ENCODE data around the gene ANKRD44. TPM values are rescaled to one million over a fixed set of nuclear protein-coding genes. Genes with fewer than 3 reads are reported as not detected.

The ANKRD44 gene
- total RNA-seq, 1 donor from 2014 or later = 12.0 TPM

DNA sequence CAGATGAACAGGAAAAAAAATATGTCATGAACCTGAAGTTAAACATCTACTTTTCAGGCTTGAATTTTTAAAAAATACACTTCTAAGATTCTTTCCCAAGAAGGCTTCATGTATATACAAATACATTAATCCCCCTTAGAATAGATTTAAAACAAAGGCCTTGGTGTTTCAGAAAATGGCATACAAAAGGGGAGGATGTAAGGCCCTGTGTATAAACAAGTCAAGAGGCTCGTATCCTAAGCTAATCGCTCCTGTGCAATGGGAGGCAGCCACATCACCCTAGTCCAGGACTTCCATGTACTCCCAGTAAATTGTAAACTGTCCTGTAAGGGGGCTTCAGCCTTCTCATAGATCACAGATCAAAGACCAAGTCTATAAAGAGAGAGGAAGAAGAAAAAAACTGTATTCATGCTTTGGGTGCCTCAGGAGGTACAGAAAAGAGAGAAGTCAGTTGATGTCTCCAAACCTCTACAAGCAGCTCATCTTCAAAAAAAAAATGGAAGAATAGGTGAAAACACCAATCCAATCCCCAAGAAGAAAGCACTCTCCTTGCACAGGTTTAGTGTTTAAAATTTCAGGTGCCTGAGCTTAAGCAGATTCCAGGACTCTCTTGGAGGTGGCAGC, 53.9 kb downstream of the ANKRD44 start:
- DNase-seq = no peak
- Mint-ChIP-seq H3K27me3 (ENCODE audit: unreplicated experiment) (no peaks in the 10 kb centered on the region), H3K4me1 (ENCODE audit: low read depth, unreplicated experiment) (peaks cover 4% of the 10 kb centered on the region), H3K4me3 (ENCODE audit: unreplicated experiment) (no peak overlapping the region), H3K9me3 (ENCODE audit: unreplicated experiment) (no peaks in the 10 kb centered on the region), H3K36me3 (ENCODE audit: unreplicated experiment) (no peaks in the 10 kb centered on the region), H3K27ac (ENCODE audit: unreplicated experiment) (no peak overlapping the region)
- TF ChIP-seq, protein P1, sequence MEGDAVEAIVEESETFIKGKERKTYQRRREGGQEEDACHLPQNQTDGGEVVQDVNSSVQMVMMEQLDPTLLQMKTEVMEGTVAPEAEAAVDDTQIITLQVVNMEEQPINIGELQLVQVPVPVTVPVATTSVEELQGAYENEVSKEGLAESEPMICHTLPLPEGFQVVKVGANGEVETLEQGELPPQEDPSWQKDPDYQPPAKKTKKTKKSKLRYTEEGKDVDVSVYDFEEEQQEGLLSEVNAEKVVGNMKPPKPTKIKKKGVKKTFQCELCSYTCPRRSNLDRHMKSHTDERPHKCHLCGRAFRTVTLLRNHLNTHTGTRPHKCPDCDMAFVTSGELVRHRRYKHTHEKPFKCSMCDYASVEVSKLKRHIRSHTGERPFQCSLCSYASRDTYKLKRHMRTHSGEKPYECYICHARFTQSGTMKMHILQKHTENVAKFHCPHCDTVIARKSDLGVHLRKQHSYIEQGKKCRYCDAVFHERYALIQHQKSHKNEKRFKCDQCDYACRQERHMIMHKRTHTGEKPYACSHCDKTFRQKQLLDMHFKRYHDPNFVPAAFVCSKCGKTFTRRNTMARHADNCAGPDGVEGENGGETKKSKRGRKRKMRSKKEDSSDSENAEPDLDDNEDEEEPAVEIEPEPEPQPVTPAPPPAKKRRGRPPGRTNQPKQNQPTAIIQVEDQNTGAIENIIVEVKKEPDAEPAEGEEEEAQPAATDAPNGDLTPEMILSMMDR (IDR thresholded peaks at IDR 0.05; ENCODE audit: partially characterized antibody, unreplicated experiment) = no peak

GRCh38 chr2:197256021-197256420, 54.6 kb downstream of the ANKRD44 start:
- H3K4me1 Mint-ChIP-seq (ENCODE audit: low read depth, unreplicated experiment) = peaks cover 4% of the 10 kb centered on the region
- H3K27ac Mint-ChIP-seq (ENCODE audit: unreplicated experiment) = no peak overlapping the region
- H3K9me3 Mint-ChIP-seq (ENCODE audit: unreplicated experiment) = no peaks in the 10 kb centered on the region
- H3K4me3 Mint-ChIP-seq (ENCODE audit: unreplicated experiment) = no peak overlapping the region
- H3K27me3 Mint-ChIP-seq (ENCODE audit: unreplicated experiment) = no peaks in the 10 kb centered on the region
- no peak for DNase-seq
- TF ChIP-seq, protein P1 (IDR thresholded peaks at IDR 0.05; ENCODE audit: partially characterized antibody, unreplicated experiment) = no peak
- no peaks in the 10 kb centered on the region for H3K36me3 Mint-ChIP-seq (ENCODE audit: unreplicated experiment)

DNA sequence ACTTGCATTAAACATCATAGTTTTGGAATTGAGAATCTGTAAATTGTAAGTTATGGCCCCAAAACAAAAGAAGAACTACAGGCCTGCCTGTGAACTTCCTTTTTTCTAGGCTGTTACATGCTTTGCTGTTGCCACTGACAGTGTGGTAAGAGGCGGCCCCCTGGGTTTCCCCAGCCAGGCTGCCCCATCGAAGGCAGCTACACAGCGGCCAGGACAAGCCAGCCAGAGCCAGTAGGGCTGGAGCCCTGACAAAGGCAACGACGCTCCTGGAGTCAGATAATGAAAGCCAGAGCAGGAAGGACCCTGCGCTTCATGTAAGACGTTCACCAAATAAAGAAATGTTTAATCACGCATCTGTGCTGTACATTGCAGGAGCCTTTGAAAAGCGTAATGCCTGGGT, 55.0 kb downstream of the ANKRD44 start:
- Mint-ChIP-seq H3K4me1 (ENCODE audit: low read depth, unreplicated experiment) (peaks cover 4% of the 10 kb centered on the region), H3K36me3 (ENCODE audit: unreplicated experiment) (no peaks in the 10 kb centered on the region), H3K27me3 (ENCODE audit: unreplicated experiment) (no peaks in the 10 kb centered on the region), H3K27ac (ENCODE audit: unreplicated experiment) (no peak overlapping the region), H3K4me3 (ENCODE audit: unreplicated experiment) (no peak overlapping the region), H3K9me3 (ENCODE audit: unreplicated experiment) (no peaks in the 10 kb centered on the region)
- peak; percentile 63 for DNase-seq
- TF ChIP-seq, protein P1 (IDR thresholded peaks at IDR 0.05; ENCODE audit: partially characterized antibody, unreplicated experiment) = no peak

GRCh38 chr2:197254776-197255530, 55.6 kb downstream of the ANKRD44 start:
- H3K4me1 Mint-ChIP-seq (ENCODE audit: low read depth, unreplicated experiment) = peaks cover 4% of the 10 kb centered on the region
- no peak overlapping the region for H3K4me3 Mint-ChIP-seq (ENCODE audit: unreplicated experiment)
- no peaks in the 10 kb centered on the region for H3K9me3 Mint-ChIP-seq (ENCODE audit: unreplicated experiment)
- TF ChIP-seq, protein P1 (IDR thresholded peaks at IDR 0.05; ENCODE audit: partially characterized antibody, unreplicated experiment) = no peak
- no peak overlapping the region for H3K27ac Mint-ChIP-seq (ENCODE audit: unreplicated experiment)
- H3K36me3 Mint-ChIP-seq (ENCODE audit: unreplicated experiment) = no peaks in the 10 kb centered on the region
- no peaks in the 10 kb centered on the region for H3K27me3 Mint-ChIP-seq (ENCODE audit: unreplicated experiment)
- DNase-seq = no peak

- H3K4me3 Mint-ChIP-seq (ENCODE audit: unreplicated experiment) = no peak overlapping the region
- no peak for DNase-seq
- H3K36me3 Mint-ChIP-seq (ENCODE audit: unreplicated experiment) = no peaks in the 10 kb centered on the region
- TF ChIP-seq, protein P1 (IDR thresholded peaks at IDR 0.05; ENCODE audit: partially characterized antibody, unreplicated experiment) = no peak
- no peak overlapping the region for H3K27ac Mint-ChIP-seq (ENCODE audit: unreplicated experiment)
- H3K4me1 Mint-ChIP-seq (ENCODE audit: low read depth, unreplicated experiment) = peaks cover 4% of the 10 kb centered on the region
- H3K9me3 Mint-ChIP-seq (ENCODE audit: unreplicated experiment) = no peaks in the 10 kb centered on the region
- H3K27me3 Mint-ChIP-seq (ENCODE audit: unreplicated experiment) = no peaks in the 10 kb centered on the region
These were observed 59.0 kb downstream of the ANKRD44 start for GRCh38 chr2:197251576-197251975.
